Sigmoid colon (tissue), 7 donors: ENCODE results near the gene CSTPP1. TPM values are rescaled to one million over a fixed set of nuclear protein-coding genes. Genes with fewer than 3 reads are reported as not detected.

Experiments
- DNase-seq: peaks from one replicate; pipeline ENCODE4 v3.0.0-alpha.2; 2019
- H3K27ac ChIP-seq, 4 donors: fragments of 200-600 bp; sonication (generic); one replicate each; pipeline ENCODE4 v1.5.1; 2016 to 2019; ENCODE audit warnings: mild to moderate bottlenecking in 1 of 4
- H3K27me3 ChIP-seq, 3 donors: fragments of 200-600 bp; sonication (generic); one replicate each; pipeline ENCODE4 v1.5.1; 2019; ENCODE audit warnings: mild to moderate bottlenecking in 1 of 3
- H3K36me3 ChIP-seq, 4 donors: fragments of 200-600 bp; sonication (generic); one replicate each; pipeline ENCODE4 v1.5.1; 2016 to 2019
- H3K4me1 ChIP-seq, 4 donors: fragments of 200-600 bp; sonication (generic); one replicate each; pipeline ENCODE4 v1.5.1; 2017 to 2019
- H3K4me3 ChIP-seq, 4 donors: fragments of 200-600 bp; sonication (generic); one replicate each; pipeline ENCODE4 v1.5.1; 2017 to 2019; ENCODE audit warnings: mild to moderate bottlenecking in 2 of 4, moderate library complexity in 1 of 4
- H3K9me3 ChIP-seq, 4 donors: fragments of 200-600 bp in 3 of 4; sonication (generic) in 3 of 4; one replicate each; pipeline versions ENCODE4 v1.5.1 to v1.6.1; 2013 to 2019
- EP300 ChIP-seq, 4 donors: sonication (generic); formaldehyde crosslinking; IDR thresholded peaks; one replicate each; pipeline ENCODE4 v1.6.1; 2017; ENCODE audit warnings: antibody characterized with exemption in 4 of 4
- POLR2A ChIP-seq, 2 donors: fragments of 450-650 bp; IDR thresholded peaks; one replicate each; pipeline ENCODE4 v1.6.1; 2016; ENCODE audit warnings: antibody characterized with exemption in 2 of 2, mild to moderate bottlenecking in 2 of 2, moderate library complexity in 2 of 2
- POLR2AphosphoS5 ChIP-seq, 4 donors: sonication (generic); formaldehyde crosslinking; IDR thresholded peaks; one replicate each; pipeline ENCODE4 v1.6.1; 2017; ENCODE audit warnings: antibody characterized with exemption in 4 of 4
- WGBS, 2 donors: extraction: QIAGEN DNeasy Blood & Tissue Kit; methylation state at CpG; one replicate each; pipeline ENCODE4 v1.1.7; 2013; 5-methylcytosine and 5-hydroxymethylcytosine counted together
- intact Hi-C: fragments of 100-400 bp; cut with DNase I; formaldehyde crosslinking; loops from one replicate; pipeline ENCODE4 v1.15.1; 2023
- polyA plus RNA-seq, 3 donors: library from polyadenylated mRNA; stranded (reverse); fragments of 200-250 nt; gene quantifications; one replicate each; pipeline ENCODE4 v1.2.3, GENCODE V29; 2013
- total RNA-seq, 4 donors: library from RNA; depleted of rRNA; stranded (reverse); fragments of >200 nt; gene quantifications; one replicate each; pipeline ENCODE4 v1.1.0, GENCODE V29; 2016
- TF ChIP-seq, protein P1 (sequence below), 4 experiments: fragments of 450-650 bp in 3 of 4; fragments of 200-600 bp in 1 of 4; IDR thresholded peaks; one replicate each; pipeline ENCODE4 v1.5.1; 2016 to 2019; ENCODE audit warnings: antibody characterized with exemption in 4 of 4, mild to moderate bottlenecking in 3 of 4, moderate library complexity in 2 of 4
- donor health status: healthy with polysubstance abuse.
- donor health status: Bipolar disorder and iron deficiency.
- donor health status: healthy.

Gene CSTPP1
- total and polyA plus RNA-seq, 7 donors, result 12.9 to 29.4 (median 22.8) TPM

DNA sequence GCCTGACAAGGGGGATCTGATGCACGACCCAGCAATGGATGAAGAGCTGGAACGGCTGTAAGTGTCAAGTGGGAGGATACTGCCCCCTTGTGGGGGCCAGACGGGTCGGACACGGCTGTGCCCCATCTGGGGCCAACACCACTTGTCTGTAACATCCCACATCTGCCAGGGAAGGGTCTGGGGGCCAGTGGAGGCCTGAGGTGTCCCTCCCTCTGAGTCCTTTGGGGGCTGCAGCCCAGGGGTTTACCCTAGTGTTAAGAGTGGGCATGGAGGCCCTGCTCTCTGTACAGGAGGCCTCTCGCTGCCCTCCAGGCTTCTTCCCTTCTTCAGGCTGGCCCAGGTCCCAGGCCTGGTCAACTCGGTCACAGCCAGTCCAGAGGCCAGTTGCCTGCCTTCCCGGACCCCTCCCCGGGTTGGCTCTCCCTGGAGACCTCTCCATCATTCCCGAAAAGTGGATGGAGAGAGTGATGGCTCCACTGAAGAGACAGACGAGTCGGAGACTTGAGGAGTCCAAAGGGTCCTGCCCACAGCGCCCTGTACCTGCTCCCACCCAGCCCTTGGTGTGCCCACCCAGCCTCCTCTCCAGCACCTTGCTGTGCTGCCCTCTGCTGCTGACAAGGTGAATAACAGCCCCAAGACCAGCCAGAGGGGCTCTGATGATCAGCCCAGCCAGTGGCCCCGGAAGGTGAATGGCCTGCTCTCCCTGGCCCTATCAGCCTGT is 224.7 kb downstream of the CSTPP1 start:
- WGBS, 2 donors, result 50 to 61% methylated on average over 14 of the region's 14 CpGs
- TF ChIP-seq, protein P1, sequence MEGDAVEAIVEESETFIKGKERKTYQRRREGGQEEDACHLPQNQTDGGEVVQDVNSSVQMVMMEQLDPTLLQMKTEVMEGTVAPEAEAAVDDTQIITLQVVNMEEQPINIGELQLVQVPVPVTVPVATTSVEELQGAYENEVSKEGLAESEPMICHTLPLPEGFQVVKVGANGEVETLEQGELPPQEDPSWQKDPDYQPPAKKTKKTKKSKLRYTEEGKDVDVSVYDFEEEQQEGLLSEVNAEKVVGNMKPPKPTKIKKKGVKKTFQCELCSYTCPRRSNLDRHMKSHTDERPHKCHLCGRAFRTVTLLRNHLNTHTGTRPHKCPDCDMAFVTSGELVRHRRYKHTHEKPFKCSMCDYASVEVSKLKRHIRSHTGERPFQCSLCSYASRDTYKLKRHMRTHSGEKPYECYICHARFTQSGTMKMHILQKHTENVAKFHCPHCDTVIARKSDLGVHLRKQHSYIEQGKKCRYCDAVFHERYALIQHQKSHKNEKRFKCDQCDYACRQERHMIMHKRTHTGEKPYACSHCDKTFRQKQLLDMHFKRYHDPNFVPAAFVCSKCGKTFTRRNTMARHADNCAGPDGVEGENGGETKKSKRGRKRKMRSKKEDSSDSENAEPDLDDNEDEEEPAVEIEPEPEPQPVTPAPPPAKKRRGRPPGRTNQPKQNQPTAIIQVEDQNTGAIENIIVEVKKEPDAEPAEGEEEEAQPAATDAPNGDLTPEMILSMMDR (IDR thresholded peaks at IDR 0.05), result peak; percentile 26 to 54 (median 49)
- TF ChIP-seq POLR2A (IDR thresholded peaks at IDR 0.05) (no peak), EP300 (IDR thresholded peaks at IDR 0.05) (no peak), POLR2AphosphoS5 (IDR thresholded peaks at IDR 0.05) (peak in 2 of 4 donors; percentile 25 to 28)
- Histone ChIP-seq H3K4me3 (no peak overlapping the region), H3K9me3 (no peaks in the 10 kb centered on the region), H3K27ac (peak overlapping the region in 2 of 4 donors; percentile 26 to 30), H3K4me1 (peaks cover 0 to 16% (median 8%) of the 10 kb centered on the region in 4 donors), H3K27me3 (no peaks in the 10 kb centered on the region), H3K36me3 (peaks cover 20 to 56% (median 27%) of the 10 kb centered on the region in 4 donors)
- intact Hi-C loops, result no loop called here
- DNase-seq, result peak; percentile 81

DNA sequence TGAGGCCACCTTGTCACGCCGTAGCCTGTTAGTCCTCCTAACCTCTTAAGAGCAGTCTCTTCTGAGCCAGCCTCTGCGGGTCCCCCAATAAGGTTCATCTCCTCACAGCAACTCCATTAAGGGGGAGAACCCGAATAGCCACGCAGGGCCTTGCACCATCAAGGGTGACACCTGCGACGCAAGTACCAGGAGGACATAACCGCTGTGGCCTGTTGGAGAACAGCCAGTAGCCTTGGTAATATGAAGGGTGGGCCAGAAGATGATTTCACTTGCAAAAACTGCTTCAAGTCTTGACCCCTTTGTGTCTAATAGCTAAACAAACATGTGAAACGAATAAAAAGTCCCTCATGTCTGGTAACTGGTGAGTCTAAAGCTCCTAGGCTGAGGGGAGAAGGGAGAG is 225.3 kb downstream of the CSTPP1 start:
- Histone ChIP-seq H3K9me3 (no peaks in the 10 kb centered on the region), H3K27me3 (no peaks in the 10 kb centered on the region), H3K27ac (peak overlapping the region in 2 of 4 donors; percentile 2 to 26), H3K4me3 (no peak overlapping the region), H3K4me1 (peaks cover 0 to 16% (median 8%) of the 10 kb centered on the region in 4 donors), H3K36me3 (peaks cover 26 to 58% (median 33%) of the 10 kb centered on the region in 4 donors)
- no peak for DNase-seq
- intact Hi-C loops, result no loop called here
- WGBS, 2 donors, result 75 to 79% methylated on average over 9 of the region's 9 CpGs
- TF ChIP-seq EP300 (IDR thresholded peaks at IDR 0.05) (no peak), POLR2AphosphoS5 (IDR thresholded peaks at IDR 0.05) (no peak), POLR2A (IDR thresholded peaks at IDR 0.05) (no peak)
- TF ChIP-seq, protein P1 (IDR thresholded peaks at IDR 0.05), result no peak

DNA sequence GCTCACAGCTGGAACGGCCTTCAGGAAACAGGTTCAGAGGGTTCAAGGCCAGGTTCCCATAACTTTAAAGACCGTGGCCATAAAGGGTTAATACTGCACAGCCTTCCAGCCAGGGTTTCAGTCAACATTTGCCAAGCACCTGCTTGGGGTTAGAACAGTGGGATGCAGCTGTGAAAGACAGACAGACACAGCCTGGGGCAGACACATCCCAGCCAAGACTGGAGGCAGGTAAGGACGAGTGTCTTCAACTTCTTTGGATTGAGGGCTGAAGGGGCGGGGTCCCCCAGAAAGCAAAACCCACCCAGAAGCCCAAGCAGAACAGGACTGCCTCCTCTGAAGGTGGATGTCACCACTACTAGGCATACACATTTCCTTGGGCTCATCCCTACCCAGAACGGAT is 225.9 kb downstream of the CSTPP1 start:
- DNase-seq, result no peak
- Histone ChIP-seq H3K9me3 (no peaks in the 10 kb centered on the region), H3K4me1 (peaks cover 0 to 16% (median 8%) of the 10 kb centered on the region in 4 donors), H3K27me3 (no peaks in the 10 kb centered on the region), H3K4me3 (no peak overlapping the region), H3K36me3 (peaks cover 30 to 58% (median 37%) of the 10 kb centered on the region in 4 donors), H3K27ac (peak overlapping the region in 1 of 4 donors; percentile 2)
- intact Hi-C loops, result no loop called here
- no peak for TF ChIP-seq POLR2A (IDR thresholded peaks at IDR 0.05)
- TF ChIP-seq EP300 (IDR thresholded peaks at IDR 0.05), result no peak
- TF ChIP-seq POLR2AphosphoS5 (IDR thresholded peaks at IDR 0.05), result no peak
- TF ChIP-seq, protein P1 (IDR thresholded peaks at IDR 0.05), result no peak
- WGBS, 2 donors, result 59 to 71% methylated on average over 5 of the region's 5 CpGs

DNA sequence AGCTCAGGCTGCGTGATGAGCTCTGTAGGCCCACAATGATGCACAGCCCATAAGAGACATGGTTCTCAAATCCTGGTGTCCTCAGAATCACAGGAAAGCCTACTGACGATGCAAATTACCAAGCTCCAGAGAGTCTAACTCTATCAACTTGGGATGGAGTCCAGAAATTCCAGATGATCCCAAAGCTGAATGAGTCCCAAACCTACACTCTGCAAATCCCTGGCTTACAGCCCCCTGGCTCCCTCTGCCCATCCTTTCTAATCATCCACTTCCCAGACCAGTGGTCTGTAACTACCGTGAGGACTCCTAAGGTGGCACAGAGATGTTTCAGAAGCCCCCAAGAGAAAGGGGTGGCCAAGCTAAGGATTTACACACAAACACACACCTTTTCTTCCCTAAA is 226.6 kb downstream of the CSTPP1 start:
- intact Hi-C loops, result no loop called here
- TF ChIP-seq EP300 (IDR thresholded peaks at IDR 0.05), result no peak
- TF ChIP-seq POLR2A (IDR thresholded peaks at IDR 0.05), result no peak
- TF ChIP-seq, protein P1 (IDR thresholded peaks at IDR 0.05), result no peak
- TF ChIP-seq POLR2AphosphoS5 (IDR thresholded peaks at IDR 0.05), result no peak
- Histone ChIP-seq H3K27me3 (no peaks in the 10 kb centered on the region), H3K9me3 (no peaks in the 10 kb centered on the region), H3K4me1 (peaks cover 0 to 16% (median 8%) of the 10 kb centered on the region in 4 donors), H3K27ac (no peak overlapping the region), H3K4me3 (no peak overlapping the region), H3K36me3 (peaks cover 38 to 62% (median 45%) of the 10 kb centered on the region in 4 donors)
- DNase-seq, result no peak
- whole genome bisulfite sequencing, 2 donors, result 54 to 59% methylated on average over 3 of the region's 3 CpGs
